H1 (cell line): Measurements from ENCODE around the gene HIVEP2. TPM values are rescaled to one million over a fixed set of nuclear protein-coding genes. Genes with fewer than 3 reads are reported as not detected.

ENCODE experiments used
- CTCF ChIA-PET: fragments of 300-600 bp; sonication (Branson Sonifier 250); formaldehyde crosslinking; loops from one replicate; lab custom pipeline; 2021; ENCODE audit not compliant: partially characterized antibody; lab: Charles Lee
- POLR2A ChIA-PET: fragments of 300-600 bp; sonication (Branson Sonifier 250); formaldehyde crosslinking; loops from one replicate; lab custom pipeline; 2021; ENCODE audit warnings: inconsistent platforms; ENCODE audit not compliant: partially characterized antibody; lab: Charles Lee
- DNase-seq, 2 experiments: peaks; one replicate each; pipeline versions ENCODE4 v3.0.0 to v3.0.0-alpha.2; 2010 to 2022; ENCODE audit warnings: low spot score in 2 of 2, low read depth in 1 of 2, mixed read lengths in 1 of 2
- FAIRE-seq: peaks from 2 replicates; lab custom pipeline; 2011; peaks lifted over from hg19 to GRCh38; lab: Jason Lieb, UNC
- H2AFZ ChIP-seq: 2 replicates; pipeline ENCODE4 v1.8.1; 2012; ENCODE audit warnings: low read length, inconsistent platforms
- H2AK5ac ChIP-seq: 2 replicates; pipeline ENCODE4 v1.6.1; 2013; ENCODE audit warnings: low read depth, low read length
- H2BK120ac ChIP-seq: replicated peaks from 2 replicates; pipeline ENCODE3; 2013; ENCODE audit warnings: low read depth, low read length, inconsistent platforms
- H2BK12ac ChIP-seq: 2 replicates; pipeline ENCODE4 v1.6.1; 2013; ENCODE audit warnings: low read depth, low read length
- H2BK15ac ChIP-seq: 2 replicates; pipeline ENCODE4 v1.6.1; 2013; ENCODE audit warnings: low read length
- H2BK20ac ChIP-seq: 2 replicates; pipeline ENCODE4 v1.6.1; 2013; ENCODE audit warnings: low read length
- H2BK5ac ChIP-seq: 2 replicates; pipeline ENCODE4 v1.6.1; 2013; ENCODE audit warnings: low read depth, low read length
- H3K14ac ChIP-seq: 2 replicates; pipeline ENCODE4 v1.6.1; 2013; ENCODE audit warnings: inconsistent platforms; ENCODE audit not compliant: insufficient read length
- H3K18ac ChIP-seq: 2 replicates; pipeline ENCODE4 v1.6.1; 2013; ENCODE audit warnings: low read length; ENCODE audit errors: extremely low read depth
- H3K23ac ChIP-seq: 2 replicates; pipeline ENCODE4 v1.6.1; 2013; ENCODE audit warnings: inconsistent platforms; ENCODE audit not compliant: insufficient read length
- H3K23me2 ChIP-seq: 2 replicates; pipeline ENCODE4 v1.6.1; 2013; ENCODE audit warnings: low read depth, low read length
- H3K27ac ChIP-seq: 2 replicates; pipeline ENCODE4 v1.6.1; 2011; ENCODE audit warnings: low read depth, low read length, inconsistent platforms
- H3K27me3 ChIP-seq, 4 experiments: replicated peaks in 1 of 4; 1 replicate in 1 of 4; 2 replicates in 3 of 4; pipeline versions ENCODE4 v1.6.1 to v1.8.1; 2011 to 2013; ENCODE audit warnings: low read length in 3 of 4, mild to moderate bottlenecking in 3 of 4, inconsistent platforms in 2 of 4, mixed read lengths in 2 of 4, moderate library complexity in 1 of 4; ENCODE audit not compliant: control insufficient read depth in 3 of 4, insufficient read depth in 3 of 4; ENCODE audit errors: extremely low read depth in 1 of 4
- H3K36me3 ChIP-seq, 4 experiments: 2 replicates each; pipeline versions ENCODE4 v1.6.1 to v1.8.1; 2011 to 2013; ENCODE audit warnings: mild to moderate bottlenecking in 4 of 4, low read length in 3 of 4, moderate library complexity in 2 of 4, control low read depth in 1 of 4, inconsistent platforms in 1 of 4; ENCODE audit not compliant: insufficient read depth in 4 of 4, control insufficient read depth in 2 of 4
- H3K4ac ChIP-seq: replicated peaks from 2 replicates; pipeline ENCODE3; 2013; ENCODE audit warnings: low read length, low read depth, mixed read lengths, inconsistent platforms; ENCODE audit not compliant: insufficient read length
- H3K4me1 ChIP-seq, 4 experiments: replicated peaks in 1 of 4; 1 replicate in 1 of 4; 2 replicates in 3 of 4; pipeline versions ENCODE4 v1.6.1 to v1.8.1; 2011 to 2013; ENCODE audit warnings: low read length in 3 of 4, inconsistent platforms in 2 of 4, mixed read lengths in 1 of 4; ENCODE audit not compliant: insufficient read depth in 4 of 4, control insufficient read depth in 3 of 4
- H3K4me2 ChIP-seq, 2 experiments: 2 replicates each; pipeline versions ENCODE4 v1.6.1 to v1.8.1; 2011 to 2013; ENCODE audit warnings: low read depth in 2 of 2, low read length in 2 of 2, control low read depth in 1 of 2, inconsistent platforms in 1 of 2, mild to moderate bottlenecking in 1 of 2; ENCODE audit not compliant: insufficient read depth in 1 of 2
- H3K4me3 ChIP-seq, 4 experiments: fragments of 200-600, 300-600 bp in 1 of 4; sonication (generic), shearing (Covaris generic), sonication (Bioruptor Twin) in 1 of 4; 2 replicates each; pipeline versions ENCODE4 v1.5.1 to v1.8.1; 2011 to 2016; ENCODE audit warnings: low read length in 4 of 4, low read depth in 3 of 4, control low read depth in 2 of 4, inconsistent platforms in 2 of 4, mild to moderate bottlenecking in 2 of 4, mixed read lengths in 1 of 4, moderate library complexity in 1 of 4; ENCODE audit not compliant: insufficient read depth in 2 of 4; ENCODE audit errors: extremely low read depth in 1 of 4
- H3K56ac ChIP-seq: replicated peaks from 2 replicates; pipeline ENCODE3; 2013; ENCODE audit warnings: low read depth, mild to moderate bottlenecking, mixed read lengths, low read length, inconsistent platforms; ENCODE audit not compliant: insufficient read length
- H3K79me1 ChIP-seq: 2 replicates; pipeline ENCODE4 v1.6.1; 2013; ENCODE audit warnings: low read depth, low read length, control low read depth
- H3K79me2 ChIP-seq, 2 experiments: 2 replicates each; pipeline versions ENCODE4 v1.6.1 to v1.8.1; 2012 to 2013; ENCODE audit warnings: low read length in 2 of 2, mild to moderate bottlenecking in 2 of 2, inconsistent platforms in 1 of 2; ENCODE audit not compliant: insufficient read depth in 2 of 2, control insufficient read depth in 1 of 2
- H3K9ac ChIP-seq, 4 experiments: replicated peaks in 1 of 4; 1 replicate in 1 of 4; 2 replicates in 3 of 4; pipeline versions ENCODE4 v1.6.1 to v1.8.1; 2011 to 2013; ENCODE audit warnings: low read depth in 3 of 4, low read length in 3 of 4, control low read depth in 2 of 4, mild to moderate bottlenecking in 2 of 4, moderate library complexity in 2 of 4, inconsistent platforms in 1 of 4; ENCODE audit errors: extremely low read depth in 1 of 4
- H3K9me3 ChIP-seq, 2 experiments: 2 replicates each; pipeline versions ENCODE4 v1.6.1 to v1.8.1; 2012 to 2013; ENCODE audit warnings: mild to moderate bottlenecking in 2 of 2, moderate library complexity in 2 of 2, control low read depth in 1 of 2, inconsistent platforms in 1 of 2, low read depth in 1 of 2, low read length in 1 of 2, mixed read lengths in 1 of 2; ENCODE audit not compliant: insufficient read depth in 2 of 2
- H4K20me1 ChIP-seq, 2 experiments: replicated peaks in 1 of 2; 2 replicates each; pipeline versions ENCODE3 to v1.8.1; 2011 to 2013; ENCODE audit warnings: inconsistent platforms in 2 of 2, low read length in 2 of 2, mild to moderate bottlenecking in 1 of 2; ENCODE audit not compliant: insufficient read depth in 2 of 2, control insufficient read depth in 1 of 2
- H4K5ac ChIP-seq: 2 replicates; pipeline ENCODE4 v1.6.1; 2013; ENCODE audit warnings: low read length, low read depth, mixed read lengths, inconsistent platforms; ENCODE audit not compliant: insufficient read length
- H4K8ac ChIP-seq: 2 replicates; pipeline ENCODE4 v1.8.0; 2013; ENCODE audit warnings: mild to moderate bottlenecking, moderate library complexity, low read length, inconsistent platforms; ENCODE audit not compliant: insufficient read depth; ENCODE audit errors: extremely low read depth
- H4K91ac ChIP-seq: replicated peaks from 2 replicates; pipeline ENCODE3; 2013; ENCODE audit warnings: low read length, mixed read lengths, inconsistent platforms; ENCODE audit not compliant: insufficient read length
- WGBS, 2 experiments: shearing (Covaris generic) in 1 of 2; methylation state at CpG; one replicate each; pipeline versions ENCODE4 v1.1.6 to v1.1.7; 2013 to 2015; ENCODE audit warnings: low lambda C conversion rate in 2 of 2, mixed read lengths in 2 of 2, inconsistent platforms in 1 of 2, low coverage in 1 of 2, missing lambda C conversion rate in 1 of 2; ENCODE audit not compliant: insufficient replicate concordance in 2 of 2, insufficient coverage in 1 of 2, insufficient read length in 1 of 2; ENCODE audit errors: extremely low coverage in 1 of 2, missing lambda C conversion rate in 1 of 2; 5-methylcytosine and 5-hydroxymethylcytosine counted together
- polyA plus RNA-seq, 7 experiments: library from polyadenylated mRNA; depleted of rRNA in 3 of 7; stranded (reverse) in 5 of 7; unstranded in 2 of 7; fragments of >200 nt in 5 of 7; fragments of 200-250 nt in 2 of 7; gene quantifications; 1 replicate in 5 of 7; 2 replicates in 1 of 7; 4 replicates in 1 of 7; pipeline versions ENCODE4 v1.2.1 to v1.2.3, GENCODE V29; 2011 to 2013; ENCODE audit warnings: missing spikeins in 2 of 7, mixed read lengths in 2 of 7
- total RNA-seq: library from RNA; stranded (reverse); fragmentation: NEBNext Ultra II Directional; extraction: Animal tissue kit (Norgen Biotek cat#: 25700); gene quantifications from 2 replicates; pipeline ENCODE4 v1.2.1, GENCODE V29; 2021
- TF ChIP-seq, protein P1 (sequence below): fragments of 300-600 bp; sonication (generic); IDR thresholded peaks from 2 replicates; pipeline ENCODE4 v1.7.1; 2012; ENCODE audit warnings: low read length, moderate library complexity, mild to moderate bottlenecking, inconsistent platforms; ENCODE audit not compliant: insufficient replicate concordance

The HIVEP2 gene
- total and polyA plus RNA-seq, 2 of the 8 experiments (the other 6 are each of a cell fraction or from before 2014, with no cell fraction given) = 2.2 to 6.1 TPM

DNA sequence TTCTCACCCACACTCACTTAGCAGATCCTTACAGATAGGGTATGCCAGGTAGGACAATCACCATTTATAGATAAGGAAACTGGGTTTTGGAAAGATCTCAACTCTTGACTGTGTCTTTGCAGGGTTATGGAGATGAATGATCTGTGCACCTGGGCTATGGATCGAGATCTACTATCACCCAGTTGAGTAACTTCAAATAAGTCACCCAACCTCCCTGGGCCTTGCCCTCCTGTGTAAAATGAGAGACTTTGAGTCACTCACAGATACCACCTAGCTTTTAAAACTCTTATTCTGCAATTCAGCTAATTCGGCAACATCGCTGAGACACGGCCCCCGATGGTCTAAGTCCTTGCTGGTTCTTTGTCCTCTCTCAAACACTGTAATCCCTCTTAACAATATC, 53.5 kb downstream of the HIVEP2 start:
- POLR2A ChIA-PET = no interaction called here
- TF ChIP-seq, protein P1, sequence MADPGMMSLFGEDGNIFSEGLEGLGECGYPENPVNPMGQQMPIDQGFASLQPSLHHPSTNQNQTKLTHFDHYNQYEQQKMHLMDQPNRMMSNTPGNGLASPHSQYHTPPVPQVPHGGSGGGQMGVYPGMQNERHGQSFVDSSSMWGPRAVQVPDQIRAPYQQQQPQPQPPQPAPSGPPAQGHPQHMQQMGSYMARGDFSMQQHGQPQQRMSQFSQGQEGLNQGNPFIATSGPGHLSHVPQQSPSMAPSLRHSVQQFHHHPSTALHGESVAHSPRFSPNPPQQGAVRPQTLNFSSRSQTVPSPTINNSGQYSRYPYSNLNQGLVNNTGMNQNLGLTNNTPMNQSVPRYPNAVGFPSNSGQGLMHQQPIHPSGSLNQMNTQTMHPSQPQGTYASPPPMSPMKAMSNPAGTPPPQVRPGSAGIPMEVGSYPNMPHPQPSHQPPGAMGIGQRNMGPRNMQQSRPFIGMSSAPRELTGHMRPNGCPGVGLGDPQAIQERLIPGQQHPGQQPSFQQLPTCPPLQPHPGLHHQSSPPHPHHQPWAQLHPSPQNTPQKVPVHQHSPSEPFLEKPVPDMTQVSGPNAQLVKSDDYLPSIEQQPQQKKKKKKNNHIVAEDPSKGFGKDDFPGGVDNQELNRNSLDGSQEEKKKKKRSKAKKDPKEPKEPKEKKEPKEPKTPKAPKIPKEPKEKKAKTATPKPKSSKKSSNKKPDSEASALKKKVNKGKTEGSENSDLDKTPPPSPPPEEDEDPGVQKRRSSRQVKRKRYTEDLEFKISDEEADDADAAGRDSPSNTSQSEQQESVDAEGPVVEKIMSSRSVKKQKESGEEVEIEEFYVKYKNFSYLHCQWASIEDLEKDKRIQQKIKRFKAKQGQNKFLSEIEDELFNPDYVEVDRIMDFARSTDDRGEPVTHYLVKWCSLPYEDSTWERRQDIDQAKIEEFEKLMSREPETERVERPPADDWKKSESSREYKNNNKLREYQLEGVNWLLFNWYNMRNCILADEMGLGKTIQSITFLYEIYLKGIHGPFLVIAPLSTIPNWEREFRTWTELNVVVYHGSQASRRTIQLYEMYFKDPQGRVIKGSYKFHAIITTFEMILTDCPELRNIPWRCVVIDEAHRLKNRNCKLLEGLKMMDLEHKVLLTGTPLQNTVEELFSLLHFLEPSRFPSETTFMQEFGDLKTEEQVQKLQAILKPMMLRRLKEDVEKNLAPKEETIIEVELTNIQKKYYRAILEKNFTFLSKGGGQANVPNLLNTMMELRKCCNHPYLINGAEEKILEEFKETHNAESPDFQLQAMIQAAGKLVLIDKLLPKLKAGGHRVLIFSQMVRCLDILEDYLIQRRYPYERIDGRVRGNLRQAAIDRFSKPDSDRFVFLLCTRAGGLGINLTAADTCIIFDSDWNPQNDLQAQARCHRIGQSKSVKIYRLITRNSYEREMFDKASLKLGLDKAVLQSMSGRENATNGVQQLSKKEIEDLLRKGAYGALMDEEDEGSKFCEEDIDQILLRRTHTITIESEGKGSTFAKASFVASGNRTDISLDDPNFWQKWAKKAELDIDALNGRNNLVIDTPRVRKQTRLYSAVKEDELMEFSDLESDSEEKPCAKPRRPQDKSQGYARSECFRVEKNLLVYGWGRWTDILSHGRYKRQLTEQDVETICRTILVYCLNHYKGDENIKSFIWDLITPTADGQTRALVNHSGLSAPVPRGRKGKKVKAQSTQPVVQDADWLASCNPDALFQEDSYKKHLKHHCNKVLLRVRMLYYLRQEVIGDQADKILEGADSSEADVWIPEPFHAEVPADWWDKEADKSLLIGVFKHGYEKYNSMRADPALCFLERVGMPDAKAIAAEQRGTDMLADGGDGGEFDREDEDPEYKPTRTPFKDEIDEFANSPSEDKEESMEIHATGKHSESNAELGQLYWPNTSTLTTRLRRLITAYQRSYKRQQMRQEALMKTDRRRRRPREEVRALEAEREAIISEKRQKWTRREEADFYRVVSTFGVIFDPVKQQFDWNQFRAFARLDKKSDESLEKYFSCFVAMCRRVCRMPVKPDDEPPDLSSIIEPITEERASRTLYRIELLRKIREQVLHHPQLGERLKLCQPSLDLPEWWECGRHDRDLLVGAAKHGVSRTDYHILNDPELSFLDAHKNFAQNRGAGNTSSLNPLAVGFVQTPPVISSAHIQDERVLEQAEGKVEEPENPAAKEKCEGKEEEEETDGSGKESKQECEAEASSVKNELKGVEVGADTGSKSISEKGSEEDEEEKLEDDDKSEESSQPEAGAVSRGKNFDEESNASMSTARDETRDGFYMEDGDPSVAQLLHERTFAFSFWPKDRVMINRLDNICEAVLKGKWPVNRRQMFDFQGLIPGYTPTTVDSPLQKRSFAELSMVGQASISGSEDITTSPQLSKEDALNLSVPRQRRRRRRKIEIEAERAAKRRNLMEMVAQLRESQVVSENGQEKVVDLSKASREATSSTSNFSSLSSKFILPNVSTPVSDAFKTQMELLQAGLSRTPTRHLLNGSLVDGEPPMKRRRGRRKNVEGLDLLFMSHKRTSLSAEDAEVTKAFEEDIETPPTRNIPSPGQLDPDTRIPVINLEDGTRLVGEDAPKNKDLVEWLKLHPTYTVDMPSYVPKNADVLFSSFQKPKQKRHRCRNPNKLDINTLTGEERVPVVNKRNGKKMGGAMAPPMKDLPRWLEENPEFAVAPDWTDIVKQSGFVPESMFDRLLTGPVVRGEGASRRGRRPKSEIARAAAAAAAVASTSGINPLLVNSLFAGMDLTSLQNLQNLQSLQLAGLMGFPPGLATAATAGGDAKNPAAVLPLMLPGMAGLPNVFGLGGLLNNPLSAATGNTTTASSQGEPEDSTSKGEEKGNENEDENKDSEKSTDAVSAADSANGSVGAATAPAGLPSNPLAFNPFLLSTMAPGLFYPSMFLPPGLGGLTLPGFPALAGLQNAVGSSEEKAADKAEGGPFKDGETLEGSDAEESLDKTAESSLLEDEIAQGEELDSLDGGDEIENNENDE = no peak

More for the DNA sequence above, 53.5 kb downstream of the HIVEP2 start:
- H2BK120ac ChIP-seq = no peak overlapping the region
- no peak for DNase-seq
- H3K79me2 ChIP-seq = no peaks in the 10 kb centered on the region
- H3K27ac ChIP-seq = no peak overlapping the region
- no peaks in the 10 kb centered on the region for H3K9me3 ChIP-seq
- no peaks in the 10 kb centered on the region; a peak in 1 of 7 replicates for H3K4me1 ChIP-seq
- no peak overlapping the region for H3K56ac ChIP-seq
- no peak overlapping the region for H2BK20ac ChIP-seq
- H3K4me2 ChIP-seq = no peak overlapping the region
- FAIRE-seq = no peak
- H3K4ac ChIP-seq = no peak overlapping the region
- no peak overlapping the region for H3K4me3 ChIP-seq
- H2AK5ac ChIP-seq = no peak overlapping the region
- H4K5ac ChIP-seq = no peak overlapping the region
- no peak overlapping the region for H3K23ac ChIP-seq
- no peaks in the 10 kb centered on the region for H3K79me1 ChIP-seq
- WGBS, 2 experiments = 99% methylated on average over 5 of the region's 5 CpGs; no CpG with 5 or more reads in 1 of the 2 experiments
- H4K91ac ChIP-seq = no peak overlapping the region
- H4K8ac ChIP-seq = no peak overlapping the region
- no peak overlapping the region for H2BK15ac ChIP-seq
- H2BK5ac ChIP-seq = no peak overlapping the region
- no peaks in the 10 kb centered on the region for H3K36me3 ChIP-seq
- no peak overlapping the region for H2AFZ ChIP-seq
- H4K20me1 ChIP-seq = no peaks in the 10 kb centered on the region
- no peaks in the 10 kb centered on the region for H3K23me2 ChIP-seq
- H3K14ac ChIP-seq = no peak overlapping the region
- H3K18ac ChIP-seq = no peak overlapping the region
- no peaks in the 10 kb centered on the region for H3K27me3 ChIP-seq
- H2BK12ac ChIP-seq = no peak overlapping the region
- H3K9ac ChIP-seq = no peak overlapping the region
- CTCF ChIA-PET = no interaction called here
